IPS-NIHi7 (cell line): ENCODE measurements around the gene TSPYL2.

Source experiments
- DNase-seq: peaks from one replicate; pipeline ENCODE4 v3.0.0; 2012; ENCODE audit warnings: mixed read lengths; ENCODE audit errors: extremely low spot score

The TSPYL2 gene

DNA sequence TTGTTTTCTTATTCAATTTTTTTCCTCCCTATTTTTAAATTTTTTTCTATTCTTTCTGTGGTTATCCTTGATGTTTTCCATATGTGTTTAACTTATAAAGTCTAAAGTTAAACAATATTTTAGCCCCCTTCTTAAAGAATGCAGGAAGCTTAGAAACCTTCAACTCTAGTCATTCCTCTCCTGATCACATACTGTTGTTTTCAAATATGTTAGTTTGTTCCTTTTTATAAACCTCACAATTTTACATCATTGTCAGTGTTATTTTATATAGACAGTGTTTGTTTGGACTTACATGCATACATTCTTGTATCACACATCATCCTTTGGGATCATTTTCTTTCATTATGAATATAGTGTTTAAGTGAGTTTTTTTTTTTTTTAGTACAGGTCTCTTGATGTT is 43.3 kb downstream of the TSPYL2 start:
- DNase-seq, result no peak

DNA sequence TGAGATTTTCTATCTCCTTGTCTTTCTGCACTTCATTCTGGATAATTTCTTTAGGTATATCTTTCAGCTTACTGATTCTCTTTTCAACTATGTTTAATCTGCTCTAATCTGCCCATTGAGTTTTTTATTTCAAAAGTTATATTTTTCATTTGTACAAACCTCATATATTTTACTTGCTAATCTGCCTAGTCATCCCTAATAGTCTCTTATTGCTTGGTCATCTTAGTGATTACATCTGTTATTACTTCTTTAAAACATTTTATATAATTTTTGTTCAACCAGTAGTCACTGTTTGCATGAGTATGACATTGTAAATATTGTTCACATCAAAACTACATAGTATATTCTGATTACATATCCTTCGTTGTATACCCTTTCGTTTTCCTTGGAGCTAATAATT is 44.2 kb downstream of the TSPYL2 start:
- DNase-seq, result no peak

DNA sequence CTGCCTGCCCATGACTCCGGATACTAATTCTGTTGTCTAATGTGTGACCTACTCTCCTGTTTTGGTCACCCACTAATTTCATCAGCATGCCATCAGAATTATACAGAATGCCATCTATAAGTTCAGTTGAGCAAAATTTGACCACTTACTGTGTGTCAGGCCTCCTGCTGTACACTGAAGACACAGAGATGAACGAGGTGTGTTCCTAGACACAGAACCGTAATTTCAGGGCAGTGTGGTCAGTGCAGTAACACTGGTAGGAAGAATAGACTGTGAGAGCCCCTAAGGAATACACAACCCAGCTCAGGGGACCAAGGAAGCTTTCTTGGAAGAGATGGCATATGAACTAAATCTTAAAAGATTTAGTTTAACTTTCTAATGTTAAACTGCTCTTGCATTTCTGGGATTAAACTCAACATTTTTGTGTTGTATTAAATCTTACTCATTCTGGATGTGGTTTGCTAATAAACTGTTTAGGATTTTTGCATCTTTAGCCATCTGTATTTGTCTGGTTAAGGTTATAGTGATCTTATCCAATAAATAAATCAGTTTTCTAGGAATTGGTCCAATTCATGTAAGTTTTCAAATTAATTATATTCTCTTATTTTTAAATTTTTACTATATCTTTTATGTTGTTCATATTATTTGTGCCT is 46.1 kb downstream of the TSPYL2 start:
- no peak for DNase-seq

DNA sequence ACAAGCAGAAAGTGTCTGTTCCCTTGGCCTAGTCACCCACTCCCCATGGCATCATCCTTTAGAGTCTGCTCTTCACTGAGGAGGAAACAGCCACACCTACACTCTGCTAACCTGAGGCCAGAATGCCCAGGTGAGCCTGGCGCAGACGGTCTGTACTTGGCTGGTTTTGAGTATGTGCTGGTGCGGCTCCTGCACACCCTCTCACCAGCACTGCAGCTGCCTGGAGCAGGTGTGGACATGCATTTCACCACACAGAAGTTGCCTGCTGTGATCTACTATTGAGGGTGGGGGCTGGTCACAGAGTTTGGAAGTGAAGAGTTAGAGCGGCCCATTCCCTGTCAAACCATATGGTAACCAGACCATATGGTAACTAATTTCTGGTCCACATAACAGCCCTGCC is 51.2 kb downstream of the TSPYL2 start:
- DNase-seq, result no peak

DNA sequence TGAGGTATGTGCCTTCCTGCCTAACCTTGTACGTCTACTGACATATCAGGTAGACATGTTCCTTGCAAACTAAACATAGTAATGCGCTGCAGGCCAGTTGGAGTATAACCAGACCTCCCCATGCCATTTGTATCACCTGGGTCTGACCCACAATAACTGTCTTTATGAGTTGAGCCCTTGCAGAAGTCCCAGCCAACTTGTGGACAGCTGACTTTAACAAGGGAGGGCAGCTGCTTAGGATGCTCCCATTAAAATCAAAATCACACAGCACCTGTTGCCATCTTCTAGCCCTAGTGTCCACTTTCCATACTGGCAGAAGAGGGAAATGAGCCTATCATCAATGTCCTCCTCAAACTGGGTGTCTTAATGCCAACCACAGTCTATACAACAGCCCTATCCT is 53.4 kb downstream of the TSPYL2 start:
- DNase-seq, result no peak
